Caco-2 (cell line): ENCODE measurements around the gene OR4D11. TPM values are rescaled to one million over a fixed set of nuclear protein-coding genes. Genes with fewer than 3 reads are reported as not detected.
"Not testable (repeated sequence)": the region's sequence is repeated elsewhere in the genome, so short reads cannot be mapped to it uniquely, and the experiment has no call there.

ENCODE experiments used
- BruUV-seq: library from RNA; stranded (reverse); fragments of 400-500 nt; replicated peaks from 2 replicates; lab custom pipeline; 2021; lab: Mats Ljungman, UMichigan
- CTCF ChIA-PET: fragments of 300-600 bp; sonication (Branson Sonifier 250); formaldehyde crosslinking; loops from one replicate; lab custom pipeline; 2022; ENCODE audit warnings: antibody characterized with exemption; lab: Charles Lee
- POLR2A ChIA-PET: fragments of 300-600 bp; sonication (Branson Sonifier 250); formaldehyde crosslinking; loops from one replicate; lab custom pipeline; 2022; ENCODE audit warnings: antibody characterized with exemption; lab: Charles Lee
- DNase-seq, 2 experiments: peaks; one replicate each; pipeline versions ENCODE4 v3.0.0 to v3.0.0-alpha.2; 2020 to 2022
- H3K27me3 ChIP-seq: replicated peaks from 2 replicates; pipeline ENCODE4 v1.6.0; 2011; ENCODE audit warnings: low read length; ENCODE audit not compliant: control insufficient read depth, insufficient read depth
- H3K36me3 ChIP-seq: 2 replicates; pipeline ENCODE4 v1.5.1; 2011; ENCODE audit warnings: low read length; ENCODE audit not compliant: control insufficient read depth, insufficient read depth
- H3K4me1 ChIP-seq: fragments of 250-450 bp; sonication (Bioruptor Pico); 2 replicates; pipeline ENCODE4 v1.5.1; 2020; ENCODE audit warnings: mild to moderate bottlenecking
- H3K4me3 ChIP-seq: 2 replicates; pipeline ENCODE4 v1.5.1; 2011; ENCODE audit warnings: low read depth, mild to moderate bottlenecking, control low read depth, low read length
- H3K9me3 ChIP-seq: fragments of 250-450 bp; sonication (Bioruptor Pico); 2 replicates; pipeline ENCODE4 v1.5.1; 2020; ENCODE audit warnings: mild to moderate bottlenecking, moderate library complexity
- H3K27ac Mint-ChIP-seq: one replicate; pipeline ENCODE4 v1.8.0; 2022; ENCODE audit warnings: mixed read lengths; ENCODE audit not compliant: unreplicated experiment
- H3K27me3 Mint-ChIP-seq: one replicate; pipeline ENCODE4 v1.8.0; 2022; ENCODE audit warnings: mixed read lengths; ENCODE audit not compliant: insufficient read depth, unreplicated experiment
- H3K36me3 Mint-ChIP-seq: one replicate; pipeline ENCODE4 v1.8.0; 2022; ENCODE audit warnings: mild to moderate bottlenecking, mixed read lengths; ENCODE audit not compliant: insufficient read depth, unreplicated experiment
- H3K4me1 Mint-ChIP-seq: one replicate; pipeline ENCODE4 v1.8.0; 2022; ENCODE audit warnings: low read depth, mixed read lengths; ENCODE audit not compliant: unreplicated experiment
- H3K4me3 Mint-ChIP-seq: one replicate; pipeline ENCODE4 v1.8.0; 2022; ENCODE audit warnings: mild to moderate bottlenecking, moderate library complexity, mixed read lengths; ENCODE audit not compliant: unreplicated experiment
- H3K9me3 Mint-ChIP-seq: one replicate; pipeline ENCODE4 v1.8.0; 2022; ENCODE audit warnings: mixed read lengths; ENCODE audit not compliant: unreplicated experiment
- intact Hi-C: fragments of 100-400 bp; cut with micrococcal nuclease; formaldehyde crosslinking; loops from one replicate; pipeline ENCODE4 v1.10.0; 2022; ENCODE audit not compliant: unreplicated experiment
- total RNA-seq: library from RNA; stranded (reverse); gene quantifications from 2 replicates; pipeline ENCODE4 v1.2.3, GENCODE V29; 2022
- TF ChIP-seq, protein P1 (sequence below), 2 experiments: fragments of 200-600 bp in 1 of 2; IDR thresholded peaks; 1 replicate in 1 of 2; 2 replicates in 1 of 2; pipeline versions ENCODE4 v1.5.1 to v1.8.0; 2011 to 2022; ENCODE audit warnings: antibody characterized with exemption in 1 of 2, control low read depth in 1 of 2, inconsistent platforms in 1 of 2, low read depth in 1 of 2, low read length in 1 of 2, mild to moderate bottlenecking in 1 of 2, moderate library complexity in 1 of 2; ENCODE audit not compliant: insufficient read depth in 1 of 2, severe bottlenecking in 1 of 2, unreplicated experiment in 1 of 2

The OR4D11 gene
- total RNA-seq, 1 experiment from 2014 or later: not detected

DNA sequence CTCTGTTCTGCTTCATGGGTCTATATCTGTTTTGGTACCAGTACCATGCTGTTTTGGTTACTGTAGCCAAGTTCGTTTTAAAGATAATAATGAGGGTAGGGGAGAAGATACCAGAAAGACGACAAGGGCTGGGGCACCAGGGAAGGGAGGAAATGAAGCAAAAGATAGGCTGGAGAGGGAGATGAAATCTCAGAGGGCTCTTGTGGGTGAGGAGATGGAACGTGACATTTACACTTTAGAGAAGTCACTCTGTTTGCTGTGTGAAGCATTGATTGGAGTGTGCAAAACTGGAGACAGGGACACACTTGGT, 41.4 kb downstream of the OR4D11 start:
- ChIA-PET POLR2A (no interaction called here), CTCF (no interaction called here)

GRCh38 chr11:59545179-59546020, 42.0 kb downstream of the OR4D11 start:
- no peak overlapping the region for H3K4me3 Mint-ChIP-seq
- no peak overlapping the region for H3K27ac Mint-ChIP-seq
- H3K4me1 Mint-ChIP-seq: peaks cover 17% of the 10 kb centered on the region
- Histone ChIP-seq H3K27me3 (no peaks in the 10 kb centered on the region), H3K4me3 (no peak overlapping the region), H3K4me1 (peaks cover 27% of the 10 kb centered on the region), H3K36me3 (no peaks in the 10 kb centered on the region), H3K9me3 (no peaks in the 10 kb centered on the region)
- ChIA-PET CTCF (no interaction called here), POLR2A (no interaction called here)
- TF ChIP-seq, protein P1, sequence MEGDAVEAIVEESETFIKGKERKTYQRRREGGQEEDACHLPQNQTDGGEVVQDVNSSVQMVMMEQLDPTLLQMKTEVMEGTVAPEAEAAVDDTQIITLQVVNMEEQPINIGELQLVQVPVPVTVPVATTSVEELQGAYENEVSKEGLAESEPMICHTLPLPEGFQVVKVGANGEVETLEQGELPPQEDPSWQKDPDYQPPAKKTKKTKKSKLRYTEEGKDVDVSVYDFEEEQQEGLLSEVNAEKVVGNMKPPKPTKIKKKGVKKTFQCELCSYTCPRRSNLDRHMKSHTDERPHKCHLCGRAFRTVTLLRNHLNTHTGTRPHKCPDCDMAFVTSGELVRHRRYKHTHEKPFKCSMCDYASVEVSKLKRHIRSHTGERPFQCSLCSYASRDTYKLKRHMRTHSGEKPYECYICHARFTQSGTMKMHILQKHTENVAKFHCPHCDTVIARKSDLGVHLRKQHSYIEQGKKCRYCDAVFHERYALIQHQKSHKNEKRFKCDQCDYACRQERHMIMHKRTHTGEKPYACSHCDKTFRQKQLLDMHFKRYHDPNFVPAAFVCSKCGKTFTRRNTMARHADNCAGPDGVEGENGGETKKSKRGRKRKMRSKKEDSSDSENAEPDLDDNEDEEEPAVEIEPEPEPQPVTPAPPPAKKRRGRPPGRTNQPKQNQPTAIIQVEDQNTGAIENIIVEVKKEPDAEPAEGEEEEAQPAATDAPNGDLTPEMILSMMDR (IDR thresholded peaks at IDR 0.05; ENCODE audit: insufficient read depth in 1 of 2, low read depth in 1 of 2, low read length in 1 of 2, severe bottlenecking in 1 of 2, unreplicated experiment in 1 of 2): no peak
- DNase-seq: no peak
- H3K27me3 Mint-ChIP-seq: peaks cover under 1% of the 10 kb centered on the region
- no peaks in the 10 kb centered on the region for H3K9me3 Mint-ChIP-seq
- intact Hi-C loops: no loop called here
- no TSS peak for BruUV-seq
- peaks cover 3% of the 10 kb centered on the region for H3K36me3 Mint-ChIP-seq

More for the DNA sequence above, 41.4 kb downstream of the OR4D11 start:
- Histone ChIP-seq H3K36me3 (no peaks in the 10 kb centered on the region), H3K4me1 (peaks cover 27% of the 10 kb centered on the region), H3K9me3 (no peaks in the 10 kb centered on the region), H3K4me3 (no peak overlapping the region), H3K27me3 (no peaks in the 10 kb centered on the region)
- no TSS peak for BruUV-seq
- DNase-seq: no peak
- intact Hi-C loops: no loop called here
- Mint-ChIP-seq H3K36me3 (no peaks in the 10 kb centered on the region), H3K27ac (no peak overlapping the region), H3K27me3 (no peaks in the 10 kb centered on the region), H3K9me3 (no peaks in the 10 kb centered on the region), H3K4me1 (peaks cover 15% of the 10 kb centered on the region), H3K4me3 (no peak overlapping the region)
- TF ChIP-seq, protein P1 (IDR thresholded peaks at IDR 0.05; ENCODE audit: insufficient read depth in 1 of 2, low read depth in 1 of 2, low read length in 1 of 2, severe bottlenecking in 1 of 2, unreplicated experiment in 1 of 2): no peak

- H3K4me3 Mint-ChIP-seq: peak overlapping the region; percentile 80
- H3K36me3 ChIP-seq, H3K9me3 Mint-ChIP-seq, BruUV-seq, H3K27me3 ChIP-seq, H3K4me3 ChIP-seq, H3K27me3 Mint-ChIP-seq, H3K9me3 ChIP-seq, POLR2A ChIA-PET: not testable (repeated sequence)
- intact Hi-C loops: loop anchor here (1.0 kb wide), 1 partner anchor 10 kb away; no protein-coding TSS in a partner anchor
- H3K4me1 Mint-ChIP-seq: peaks cover 32% of the 10 kb centered on the region
- peaks cover 21% of the 10 kb centered on the region for H3K36me3 Mint-ChIP-seq
- H3K4me1 ChIP-seq: peaks cover 27% of the 10 kb centered on the region
- CTCF ChIA-PET: interaction anchor here (0.6 to 2.4 kb wide), 2 partner anchors 11 to 25 kb away, joined by 7 to 11 read pairs; no protein-coding TSS in a partner anchor
- peak; percentile 69 to 71 for DNase-seq
- H3K27ac Mint-ChIP-seq: peak overlapping the region; percentile 83
Observed at GRCh38 chr11:59547605-59548308, 44.4 kb downstream of the OR4D11 start.
